OCI-LY1 (cell line): ENCODE data around the gene UACA.

Source experiments
- H2AFZ ChIP-seq: fragments of 200-600 bp; sonication (generic), shearing (Covaris generic); 2 replicates; pipeline ENCODE4 v1.6.0; 2014; ENCODE audit warnings: antibody characterized with exemption, mild to moderate bottlenecking, low read length
- H3F3A ChIP-seq: fragments of 200-600 bp; sonication (generic), shearing (Covaris generic); 2 replicates; pipeline ENCODE4 v1.6.0; 2014; ENCODE audit warnings: mild to moderate bottlenecking, antibody characterized with exemption, low read length, moderate library complexity; ENCODE audit not compliant: insufficient read depth
- H3K27ac ChIP-seq: fragments of 200-600 bp; sonication (generic); 2 replicates; pipeline ENCODE4 v1.5.1; 2014; ENCODE audit warnings: low read length, mixed run types, mild to moderate bottlenecking, low read depth; ENCODE audit not compliant: poor library complexity, severe bottlenecking
- H3K27me3 ChIP-seq: fragments of 200-600 bp; sonication (generic); 2 replicates; pipeline ENCODE4 v1.6.0; 2014; ENCODE audit warnings: antibody characterized with exemption, mild to moderate bottlenecking, low read length, moderate library complexity; ENCODE audit not compliant: insufficient read depth
- H3K36me3 ChIP-seq: fragments of 200-600 bp; sonication (generic); 2 replicates; pipeline ENCODE4 v1.6.1; 2014; ENCODE audit warnings: mild to moderate bottlenecking, antibody characterized with exemption, low read length, moderate library complexity, mixed read lengths; ENCODE audit not compliant: insufficient read depth
- H3K4me1 ChIP-seq: fragments of 200-600 bp; sonication (generic); 2 replicates; pipeline ENCODE4 v1.5.1; 2014; ENCODE audit warnings: mild to moderate bottlenecking, low read length, moderate library complexity; ENCODE audit not compliant: insufficient read depth, severe bottlenecking
- H3K4me2 ChIP-seq: fragments of 200-600 bp; sonication (generic), shearing (Covaris generic); 2 replicates; pipeline ENCODE4 v1.6.1; 2014; ENCODE audit warnings: low read length
- H3K4me3 ChIP-seq: fragments of 200-600 bp; sonication (generic); 2 replicates; pipeline ENCODE4 v1.5.1; 2014; ENCODE audit warnings: low read length, low read depth, mild to moderate bottlenecking, mixed read lengths; ENCODE audit not compliant: poor library complexity, severe bottlenecking
- H3K79me2 ChIP-seq: fragments of 200-600 bp; shearing (Covaris generic); 2 replicates; pipeline ENCODE4 v1.6.1; 2016; ENCODE audit warnings: mixed run types, low read length, mixed read lengths; ENCODE audit not compliant: insufficient read depth
- H3K9ac ChIP-seq: fragments of 200-600 bp; sonication (generic), shearing (Covaris generic); 2 replicates; pipeline ENCODE4 v1.6.1; 2014; ENCODE audit warnings: mild to moderate bottlenecking, low read length, mixed read lengths
- H3K9me2 ChIP-seq: fragments of 200-600 bp; sonication (generic), shearing (Covaris generic); 2 replicates; pipeline ENCODE4 v1.6.1; 2014; ENCODE audit warnings: low read depth, mild to moderate bottlenecking, low read length, mixed read lengths
- H3K9me3 ChIP-seq: fragments of 200-600 bp; shearing (Covaris generic); 2 replicates; pipeline ENCODE4 v1.6.1; 2014; ENCODE audit warnings: low read length, mixed read lengths
- H4K20me1 ChIP-seq: fragments of 200-600 bp; sonication (generic), shearing (Covaris generic); 2 replicates; pipeline ENCODE4 v1.6.0; 2016; ENCODE audit warnings: mild to moderate bottlenecking, low read length; ENCODE audit not compliant: insufficient read depth
- EZH2 ChIP-seq: fragments of 200-600 bp; sonication (generic), shearing (Covaris generic); IDR thresholded peaks from 2 replicates; pipeline ENCODE4 v1.8.0; 2017; ENCODE audit warnings: borderline replicate concordance, mixed run types, mild to moderate bottlenecking, antibody characterized with exemption, low read length, moderate library complexity, mixed read lengths
- TF ChIP-seq, protein P1 (sequence below): fragments of 200-600 bp; sonication (generic), shearing (Covaris generic); IDR thresholded peaks from 2 replicates; pipeline ENCODE4 v1.5.1; 2017; ENCODE audit warnings: mild to moderate bottlenecking, antibody characterized with exemption, low read length, moderate library complexity, mixed read lengths

UACA gene

GRCh38 chr15:70717237-70717793 lies 46.0 kb downstream of the UACA start:
- H3K4me3 ChIP-seq: no peak overlapping the region
- no peaks in the 10 kb centered on the region for H3K27me3 ChIP-seq
- no peaks in the 10 kb centered on the region for H3K9me2 ChIP-seq
- H3K4me1 ChIP-seq: no peaks in the 10 kb centered on the region
- H4K20me1 ChIP-seq: no peaks in the 10 kb centered on the region
- no peaks in the 10 kb centered on the region for H3F3A ChIP-seq
- H2AFZ ChIP-seq: no peak overlapping the region
- H3K36me3 ChIP-seq: no peaks in the 10 kb centered on the region
- H3K9me3 ChIP-seq: no peaks in the 10 kb centered on the region
- no peak overlapping the region for H3K27ac ChIP-seq
- no peaks in the 10 kb centered on the region for H3K79me2 ChIP-seq
- no peak overlapping the region for H3K4me2 ChIP-seq
- TF ChIP-seq, protein P1, sequence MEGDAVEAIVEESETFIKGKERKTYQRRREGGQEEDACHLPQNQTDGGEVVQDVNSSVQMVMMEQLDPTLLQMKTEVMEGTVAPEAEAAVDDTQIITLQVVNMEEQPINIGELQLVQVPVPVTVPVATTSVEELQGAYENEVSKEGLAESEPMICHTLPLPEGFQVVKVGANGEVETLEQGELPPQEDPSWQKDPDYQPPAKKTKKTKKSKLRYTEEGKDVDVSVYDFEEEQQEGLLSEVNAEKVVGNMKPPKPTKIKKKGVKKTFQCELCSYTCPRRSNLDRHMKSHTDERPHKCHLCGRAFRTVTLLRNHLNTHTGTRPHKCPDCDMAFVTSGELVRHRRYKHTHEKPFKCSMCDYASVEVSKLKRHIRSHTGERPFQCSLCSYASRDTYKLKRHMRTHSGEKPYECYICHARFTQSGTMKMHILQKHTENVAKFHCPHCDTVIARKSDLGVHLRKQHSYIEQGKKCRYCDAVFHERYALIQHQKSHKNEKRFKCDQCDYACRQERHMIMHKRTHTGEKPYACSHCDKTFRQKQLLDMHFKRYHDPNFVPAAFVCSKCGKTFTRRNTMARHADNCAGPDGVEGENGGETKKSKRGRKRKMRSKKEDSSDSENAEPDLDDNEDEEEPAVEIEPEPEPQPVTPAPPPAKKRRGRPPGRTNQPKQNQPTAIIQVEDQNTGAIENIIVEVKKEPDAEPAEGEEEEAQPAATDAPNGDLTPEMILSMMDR: no peak
- TF ChIP-seq EZH2: no peak
- H3K9ac ChIP-seq: no peak overlapping the region

- H2AFZ ChIP-seq: no peak overlapping the region
- no peaks in the 10 kb centered on the region for H3K9me3 ChIP-seq
- no peaks in the 10 kb centered on the region for H3K4me1 ChIP-seq
- H3K36me3 ChIP-seq: no peaks in the 10 kb centered on the region
- no peak overlapping the region for H3K9ac ChIP-seq
- no peak overlapping the region for H3K4me2 ChIP-seq
- H3K27me3 ChIP-seq: no peaks in the 10 kb centered on the region
- H3K27ac ChIP-seq: no peak overlapping the region
- no peaks in the 10 kb centered on the region for H3K79me2 ChIP-seq
- no peaks in the 10 kb centered on the region for H4K20me1 ChIP-seq
- H3F3A ChIP-seq: no peaks in the 10 kb centered on the region
- TF ChIP-seq EZH2: no peak
- TF ChIP-seq, protein P1: no peak
- no peaks in the 10 kb centered on the region for H3K9me2 ChIP-seq
- H3K4me3 ChIP-seq: no peak overlapping the region
These were observed 47.4 kb downstream of the UACA start for GRCh38 chr15:70715840-70716485.

GRCh38 chr15:70714565-70714964 lies 48.8 kb downstream of the UACA start:
- Histone ChIP-seq H3K4me1 (no peaks in the 10 kb centered on the region), H3F3A (no peaks in the 10 kb centered on the region), H3K9ac (no peak overlapping the region), H4K20me1 (no peaks in the 10 kb centered on the region), H3K27ac (no peak overlapping the region), H3K36me3 (no peaks in the 10 kb centered on the region), H3K9me2 (no peaks in the 10 kb centered on the region), H2AFZ (no peak overlapping the region), H3K9me3 (no peaks in the 10 kb centered on the region), H3K27me3 (no peaks in the 10 kb centered on the region), H3K4me3 (no peak overlapping the region), H3K4me2 (no peak overlapping the region), H3K79me2 (no peaks in the 10 kb centered on the region)
- TF ChIP-seq, protein P1: no peak
- no peak for TF ChIP-seq EZH2
